Activated CD4-positive, alpha-beta T cell treated with anti-CD3 and anti-CD28 coated beads, Interleukin-2, amount 50 U/mL, for 4 hours (primary cell): ENCODE data around the gene SMIM29.

Experiments used
- DNase-seq, 2 experiments: peaks; one replicate each; pipeline ENCODE4 v3.0.0-alpha.2; 2020

SMIM29 gene

DNA sequence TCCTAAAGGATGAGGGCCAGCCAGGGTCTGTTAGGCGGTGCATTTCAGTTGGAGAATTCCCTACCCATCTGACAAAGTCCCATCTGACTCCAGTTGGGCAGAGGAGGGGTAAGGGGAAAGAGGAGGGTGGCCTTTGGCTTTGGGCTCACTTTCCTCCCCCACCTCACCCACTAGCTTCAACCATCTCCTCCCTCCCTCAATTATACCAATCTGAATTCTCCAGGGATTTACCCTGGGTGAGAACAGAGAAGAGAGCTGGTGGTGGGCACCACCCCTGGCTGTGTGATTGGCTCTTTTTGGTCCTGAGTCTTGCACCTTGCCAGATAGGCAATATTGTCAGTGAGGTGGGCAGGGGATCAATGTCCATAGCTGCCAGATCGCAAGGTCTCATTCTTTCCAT is 8.9 kb downstream of the SMIM29 start:
- no peak for DNase-seq

GRCh38 chr6:34239500-34239825 is 9.3 kb downstream of the SMIM29 start:
- DNase-seq: no peak

DNA sequence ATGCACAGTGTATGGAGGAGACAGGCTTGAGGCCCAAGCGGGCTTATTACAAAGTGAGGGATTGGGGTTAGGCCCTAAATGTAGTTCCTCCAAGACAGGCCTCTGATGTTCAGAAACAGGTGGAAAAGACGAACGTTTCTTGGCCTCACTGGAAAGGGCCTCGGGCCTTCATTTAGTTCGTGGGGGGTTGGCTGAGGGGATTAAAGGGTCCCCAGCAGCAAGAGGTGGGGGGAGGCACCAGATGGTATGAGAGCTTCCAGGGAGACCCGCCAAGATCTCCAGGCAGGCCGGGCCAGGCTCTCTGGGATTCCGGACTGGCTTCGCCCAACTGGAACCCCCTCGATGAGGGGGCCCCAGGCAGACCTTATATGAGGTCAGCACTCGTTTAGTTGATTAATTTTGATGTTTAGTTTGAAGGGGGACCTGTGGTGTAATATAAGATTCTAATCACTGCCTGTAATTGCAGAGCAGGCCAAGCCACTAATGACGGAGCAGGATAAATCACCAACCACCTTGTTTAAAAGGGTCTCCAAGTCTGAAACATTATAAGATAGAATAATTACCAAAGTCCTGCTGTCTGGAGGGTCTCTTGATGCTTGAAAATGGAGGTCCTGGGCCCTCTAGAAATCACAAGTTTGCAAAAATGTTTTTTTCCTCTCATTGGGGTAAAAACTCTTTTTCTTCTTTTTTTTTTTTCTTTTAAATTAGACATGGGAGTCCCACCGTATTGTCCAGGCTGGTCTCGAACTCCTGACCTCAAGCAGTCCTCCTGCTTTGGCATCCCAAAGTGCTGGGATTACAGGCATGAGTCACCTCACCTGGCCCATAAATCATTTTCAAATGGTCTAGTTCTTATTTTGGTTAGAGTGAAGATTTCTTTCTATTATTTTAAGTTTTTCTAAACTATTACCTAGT is 10.0 kb downstream of the SMIM29 start:
- DNase-seq: no peak

DNA sequence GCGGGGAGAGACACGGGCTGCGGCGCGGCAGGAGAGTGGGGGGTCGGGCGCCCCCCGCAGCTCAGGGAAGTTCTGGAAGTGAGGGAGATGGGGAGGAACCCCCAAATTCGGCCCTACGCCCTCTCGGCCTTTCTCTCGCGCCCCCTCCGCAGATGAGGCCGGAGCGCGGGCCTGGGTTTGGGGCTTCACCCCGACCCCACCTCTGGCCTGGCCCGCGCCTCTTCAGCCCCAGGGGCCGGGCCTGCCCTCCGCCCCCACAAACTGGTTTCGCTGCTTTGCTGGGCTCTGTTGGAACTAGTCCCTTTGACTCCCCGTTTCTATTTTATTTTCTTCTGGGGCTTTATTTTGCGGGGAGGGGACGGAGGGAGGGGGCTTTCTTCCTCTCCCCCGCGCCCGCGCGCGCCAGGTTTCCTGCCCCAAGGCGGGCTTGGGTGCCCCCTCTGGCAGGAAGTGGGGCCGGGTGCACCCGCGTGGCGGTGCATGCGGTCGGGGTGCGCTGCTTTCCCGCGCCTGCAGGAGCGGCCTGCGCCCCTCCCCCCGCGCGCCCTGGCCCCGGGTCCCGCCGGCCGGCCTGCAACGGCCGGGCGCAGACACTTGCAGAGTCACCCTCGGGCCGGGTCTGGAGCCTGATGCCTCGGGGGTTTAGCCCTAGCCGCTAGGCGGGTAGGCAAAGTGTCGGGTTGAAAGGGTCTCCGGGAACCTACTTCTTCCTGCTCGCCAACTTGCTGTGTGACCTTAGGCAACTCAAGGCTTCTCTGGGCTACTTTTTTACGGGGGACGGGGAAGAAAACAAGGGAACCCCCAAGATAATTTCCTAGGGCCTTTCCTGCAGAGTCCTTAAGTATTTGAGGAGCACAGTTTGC is 10.9 kb downstream of the SMIM29 start:
- DNase-seq: peak; percentile 60 to 66

- DNase-seq: no peak
Measured at GRCh38 chr6:34237316-34237721, 11.5 kb downstream of the SMIM29 start.

GRCh38 chr6:34236443-34237315 is 12.1 kb downstream of the SMIM29 start, which contains the start of gene HMGA1:
TSS of gene HMGA1 (plus strand) at chr6:34236873. CDS start at chr6:34240781, 3,908 bp downstream.
- DNase-seq: peak; percentile 89 to 91

DNA sequence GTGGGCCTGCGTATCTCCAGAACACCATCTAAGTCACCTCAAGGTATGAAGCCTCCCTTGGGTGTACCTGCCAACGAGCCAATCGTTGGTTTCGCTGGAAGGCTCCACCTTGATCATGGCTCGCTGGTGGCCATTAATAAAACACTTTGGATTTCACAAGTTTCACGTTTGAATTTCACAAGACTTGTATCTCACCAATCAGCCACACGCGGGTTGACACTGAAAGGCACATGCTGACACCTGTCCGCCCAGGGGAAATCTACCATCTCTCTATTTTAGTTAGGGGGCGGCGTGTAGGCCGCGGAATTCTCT is 12.7 kb downstream of the SMIM29 start:
- DNase-seq: peak; percentile 43 to 46

- DNase-seq: peak; percentile 67 to 72
Measured at GRCh38 chr6:34235307-34236130, 13.3 kb downstream of the SMIM29 start.

DNA sequence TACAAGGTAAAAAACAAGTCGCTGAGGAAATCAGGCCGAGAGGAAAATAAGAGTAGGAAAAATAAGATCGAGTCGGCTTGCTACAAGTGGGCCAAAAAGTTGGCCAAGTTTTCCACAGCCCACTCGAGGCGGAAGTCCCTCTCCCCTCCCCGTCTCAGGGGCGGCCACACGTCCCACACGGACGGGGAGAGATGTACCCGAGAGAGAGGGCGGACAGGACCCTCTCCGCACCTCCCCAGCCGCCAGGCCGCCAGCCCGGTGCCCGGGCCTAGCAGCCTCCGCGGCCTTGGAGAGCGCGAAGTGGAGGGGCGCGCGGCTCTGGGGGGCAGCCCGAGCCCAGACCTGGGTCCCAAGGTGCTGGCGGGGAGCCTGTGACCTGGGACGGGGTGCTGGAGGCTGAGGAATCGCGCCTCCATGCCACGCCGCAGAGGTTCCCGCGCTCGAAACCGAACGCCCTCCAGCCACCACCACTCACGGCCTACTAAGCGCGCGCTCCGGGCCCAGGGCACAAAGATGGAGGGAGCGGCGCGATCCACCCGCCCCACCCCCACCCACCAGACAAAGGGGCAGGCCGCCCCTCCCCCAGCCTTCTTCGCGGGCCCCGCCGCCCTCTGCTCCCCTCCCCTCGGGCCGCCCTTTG is 14.0 kb downstream of the SMIM29 start:
- DNase-seq: no peak

DNA sequence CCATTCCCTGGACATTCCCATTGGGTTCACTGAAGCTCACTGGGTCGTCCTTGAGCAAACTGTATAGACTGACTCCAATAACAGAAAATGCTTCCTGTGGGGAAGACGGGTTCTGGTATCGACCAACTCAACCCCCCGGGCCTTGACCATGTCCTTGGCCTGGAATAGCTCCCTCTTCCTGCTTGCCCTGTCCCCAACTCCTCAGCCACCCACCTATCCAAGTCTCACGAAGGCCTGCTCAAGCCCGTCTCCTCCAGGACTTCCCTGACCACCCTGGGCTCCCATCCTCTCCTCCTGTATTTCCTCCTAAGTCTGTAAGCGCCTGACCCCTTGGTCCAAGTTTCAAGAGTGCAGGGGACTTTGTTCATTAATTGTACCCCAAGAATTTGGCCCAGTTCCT is 14.9 kb downstream of the SMIM29 start:
- DNase-seq: no peak

DNA sequence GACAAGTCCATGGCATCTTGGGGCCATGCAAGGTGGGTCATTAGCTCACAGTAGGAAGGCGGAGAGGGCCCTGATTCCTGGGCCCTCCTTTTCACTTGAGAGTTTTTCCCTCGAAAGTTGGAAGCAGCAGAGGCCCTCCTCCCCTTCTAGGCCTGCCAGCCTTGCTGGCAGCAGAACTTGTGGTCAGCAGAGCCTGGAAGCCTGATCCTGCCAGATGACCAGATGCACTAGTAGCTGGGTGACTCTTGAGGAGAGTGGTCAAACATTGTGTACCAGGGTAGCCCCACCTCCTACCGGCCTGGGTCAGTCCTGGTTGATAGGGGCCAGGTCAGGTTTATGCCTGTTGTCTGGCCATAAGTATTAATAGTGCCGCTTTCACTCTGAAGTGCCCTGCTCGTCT is 15.9 kb downstream of the SMIM29 start:
- no peak for DNase-seq

DNA sequence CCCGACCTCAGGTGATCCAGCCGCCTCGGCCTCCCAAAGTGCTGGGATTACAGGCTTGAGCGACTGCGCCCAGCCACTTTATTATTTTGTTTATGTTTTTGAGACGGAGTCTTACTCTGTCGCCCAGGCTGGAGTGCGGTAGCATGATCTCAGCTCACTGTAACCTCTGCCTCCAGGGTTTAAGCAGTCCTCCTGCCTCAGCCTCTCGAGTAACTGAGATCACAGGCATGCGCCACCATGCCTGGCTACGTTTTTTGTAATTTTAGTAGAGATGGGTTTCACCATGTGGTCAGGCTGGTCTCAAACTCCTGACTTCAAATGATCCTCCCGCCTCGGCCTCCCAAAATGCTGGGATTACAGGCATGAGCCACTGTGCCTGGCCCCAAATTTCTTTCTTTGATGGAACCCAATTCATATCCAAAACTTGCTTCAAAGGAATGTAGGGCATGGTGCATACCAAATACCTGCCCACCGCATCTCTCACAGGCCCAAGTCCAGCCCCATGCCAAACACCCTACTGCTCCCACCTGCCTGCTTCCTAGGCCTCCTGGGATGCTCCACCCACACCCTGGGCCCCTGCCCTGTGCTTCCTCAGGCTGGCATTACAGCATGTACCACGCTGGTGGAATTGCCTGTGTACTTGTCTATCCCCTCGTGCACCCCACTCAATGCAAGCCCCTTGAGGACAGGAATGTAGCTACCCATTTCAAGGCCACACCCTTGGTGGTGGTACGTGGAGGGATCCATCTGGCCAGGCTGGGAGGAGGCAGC is 17.1 kb downstream of the SMIM29 start:
- no peak for DNase-seq

GRCh38 chr6:34230653-34231371 is 18.0 kb downstream of the SMIM29 start:
- DNase-seq: no peak

- DNase-seq: no peak
Measured at GRCh38 chr6:34229877-34230276, 18.9 kb downstream of the SMIM29 start.

GRCh38 chr6:34227761-34228421 is 20.9 kb downstream of the SMIM29 start:
- DNase-seq: no peak

DNA sequence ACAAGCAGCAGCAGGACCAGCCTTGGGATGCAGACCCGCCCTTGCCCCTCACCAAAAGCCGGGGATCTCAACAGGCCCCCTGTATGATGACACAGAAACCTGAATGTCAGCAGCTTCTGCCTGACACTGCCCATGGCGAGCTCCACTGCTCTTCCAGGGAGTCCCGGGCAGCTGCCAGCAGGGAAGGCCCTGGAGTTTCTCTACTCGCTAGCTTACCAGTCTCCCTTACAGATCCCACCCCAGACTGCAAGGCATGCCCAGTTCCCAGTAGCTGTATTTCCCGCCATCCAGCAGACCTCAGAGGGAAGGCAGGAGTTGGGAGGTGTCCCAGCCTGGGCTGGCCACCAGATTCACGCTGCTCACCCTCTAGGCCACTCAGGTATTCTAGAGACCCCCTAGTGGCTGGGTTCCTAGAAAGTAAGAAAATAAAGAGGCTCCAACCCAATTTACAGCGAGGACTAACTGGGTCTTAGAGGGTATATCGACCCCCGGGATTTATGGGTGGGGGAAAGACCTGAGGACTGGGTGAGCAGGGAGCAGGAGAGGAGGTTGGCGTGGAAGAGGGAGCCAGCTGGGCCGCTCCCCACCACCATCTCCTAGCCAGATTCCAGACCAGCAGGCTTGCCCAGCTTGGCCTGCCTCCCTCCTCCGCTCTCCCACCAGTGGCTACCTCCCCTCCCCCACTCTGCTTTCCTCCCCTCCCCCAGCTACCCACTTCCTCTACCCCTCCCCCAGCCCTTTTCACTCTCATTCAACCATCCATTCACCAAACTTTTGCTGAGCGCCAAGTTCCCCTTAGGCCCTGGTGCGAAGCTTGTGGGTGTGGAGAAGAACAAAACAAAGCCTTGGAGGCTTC is 21.8 kb downstream of the SMIM29 start:
- DNase-seq: no peak

- no peak for DNase-seq
Measured at GRCh38 chr6:34226066-34226465, 22.7 kb downstream of the SMIM29 start.

GRCh38 chr6:34225551-34225950 is 23.3 kb downstream of the SMIM29 start:
- DNase-seq: no peak
